Mucosa of rectum (tissue), 2 donors: ENCODE results near the gene TNNC1.
A peak's percentile ranks its signal among the peaks of the same experiment; 100 is the strongest.

Experiments
- H3K27ac ChIP-seq, 2 donors: one replicate each; pipeline ENCODE4 v1.7.0; 2013; ENCODE audit warnings: inconsistent platforms in 2 of 2, low read depth in 2 of 2, low read length in 2 of 2
- H3K27me3 ChIP-seq, 2 donors: one replicate each; pipeline ENCODE4 v1.7.0; 2013; ENCODE audit warnings: low read length in 2 of 2; ENCODE audit not compliant: control insufficient read depth in 2 of 2, insufficient read depth in 2 of 2
- H3K36me3 ChIP-seq, 2 donors: one replicate each; pipeline ENCODE4 v1.7.0; 2013; ENCODE audit warnings: low read length in 2 of 2; ENCODE audit not compliant: control insufficient read depth in 2 of 2, insufficient read depth in 2 of 2
- H3K4me1 ChIP-seq, 2 donors: one replicate each; pipeline ENCODE4 v1.7.0; 2013; ENCODE audit warnings: low read length in 2 of 2, mild to moderate bottlenecking in 1 of 2; ENCODE audit not compliant: control insufficient read depth in 2 of 2, insufficient read depth in 2 of 2
- H3K4me3 ChIP-seq, 2 donors: one replicate each; pipeline ENCODE4 v1.7.0; 2013; ENCODE audit warnings: low read length in 2 of 2
- H3K9ac ChIP-seq, 2 donors: one replicate each; pipeline ENCODE4 v1.7.0; 2013; ENCODE audit warnings: low read length in 2 of 2, low read depth in 1 of 2, mild to moderate bottlenecking in 1 of 2
- H3K9me3 ChIP-seq, 2 donors: one replicate each; pipeline ENCODE4 v1.7.0; 2013; ENCODE audit warnings: low read length in 2 of 2; ENCODE audit not compliant: control insufficient read depth in 2 of 2
- donor health status: healthy.
- donor health status: Normal muscosa, but diverticular disease.

TNNC1 gene

GRCh38 chr3:52451237-52452083, 2.4 kb downstream of the TNNC1 start:
- Histone ChIP-seq H3K9me3 (no peaks in the 10 kb centered on the region), H3K4me1 (peaks cover 13 to 14% of the 10 kb centered on the region in 2 donors), H3K4me3 (no peak overlapping the region), H3K27me3 (no peaks in the 10 kb centered on the region), H3K9ac (no peak overlapping the region), H3K36me3 (no peaks in the 10 kb centered on the region), H3K27ac (no peak overlapping the region)

- H3K36me3 ChIP-seq, result no peaks in the 10 kb centered on the region
- no peak overlapping the region for H3K4me3 ChIP-seq
- H3K27me3 ChIP-seq, result no peaks in the 10 kb centered on the region
- H3K9ac ChIP-seq, result no peak overlapping the region
- H3K27ac ChIP-seq, result no peak overlapping the region
- H3K4me1 ChIP-seq, result peaks cover 8 to 11% of the 10 kb centered on the region in 2 donors
- H3K9me3 ChIP-seq, result no peaks in the 10 kb centered on the region
Measured at GRCh38 chr3:52450489-52451236, 3.2 kb downstream of the TNNC1 start.

- H3K4me3 ChIP-seq, result no peak overlapping the region
- H3K9me3 ChIP-seq, result no peaks in the 10 kb centered on the region
- peaks cover 2 to 4% of the 10 kb centered on the region in 2 donors for H3K4me1 ChIP-seq
- no peaks in the 10 kb centered on the region for H3K36me3 ChIP-seq
- no peak overlapping the region for H3K9ac ChIP-seq
- H3K27ac ChIP-seq, result no peak overlapping the region
- H3K27me3 ChIP-seq, result no peaks in the 10 kb centered on the region
Measured at GRCh38 chr3:52447512-52448355, 6.1 kb downstream of the TNNC1 start.

GRCh38 chr3:52446631-52447511, 7.0 kb downstream of the TNNC1 start:
- Histone ChIP-seq H3K36me3 (no peaks in the 10 kb centered on the region), H3K9ac (no peak overlapping the region), H3K4me1 (peaks cover 2 to 4% of the 10 kb centered on the region in 2 donors), H3K27me3 (no peaks in the 10 kb centered on the region), H3K4me3 (no peak overlapping the region), H3K9me3 (no peaks in the 10 kb centered on the region), H3K27ac (no peak overlapping the region)

- H3K27ac ChIP-seq, result no peak overlapping the region
- no peaks in the 10 kb centered on the region for H3K9me3 ChIP-seq
- peaks cover 2 to 4% of the 10 kb centered on the region in 2 donors for H3K4me1 ChIP-seq
- no peaks in the 10 kb centered on the region for H3K36me3 ChIP-seq
- H3K27me3 ChIP-seq, result no peaks in the 10 kb centered on the region
- H3K4me3 ChIP-seq, result no peak overlapping the region
- no peak overlapping the region for H3K9ac ChIP-seq
Measured at GRCh38 chr3:52446042-52446441, 7.8 kb downstream of the TNNC1 start.

GRCh38 chr3:52444860-52445793, 8.7 kb downstream of the TNNC1 start, which contains the start of gene SEMA3G:
Gene SEMA3G (minus strand): TSS chr3:52445103. CDS start chr3:52445027, 76 bp downstream.
- Histone ChIP-seq H3K27me3 (no peaks in the 10 kb centered on the region), H3K36me3 (no peaks in the 10 kb centered on the region), H3K4me1 (peaks cover 2 to 4% of the 10 kb centered on the region in 2 donors), H3K9ac (no peak within 1 kb of the TSS), H3K4me3 (peak within 1 kb of the TSS in 1 of 2 donors; percentile 7), H3K27ac (no peak within 1 kb of the TSS), H3K9me3 (no peaks in the 10 kb centered on the region)

- Histone ChIP-seq H3K27me3 (no peaks in the 10 kb centered on the region), H3K9me3 (no peaks in the 10 kb centered on the region), H3K36me3 (no peaks in the 10 kb centered on the region), H3K4me1 (peaks cover 2 to 4% of the 10 kb centered on the region in 2 donors), H3K27ac (no peak overlapping the region), H3K4me3 (peak overlapping the region in 1 of 2 donors; percentile 7), H3K9ac (no peak overlapping the region)
Measured at GRCh38 chr3:52443791-52444687, 9.8 kb downstream of the TNNC1 start.

- Histone ChIP-seq H3K27me3 (no peaks in the 10 kb centered on the region), H3K36me3 (no peaks in the 10 kb centered on the region), H3K27ac (no peak overlapping the region), H3K9ac (no peak overlapping the region), H3K4me1 (peaks cover 2 to 4% of the 10 kb centered on the region in 2 donors), H3K9me3 (no peaks in the 10 kb centered on the region), H3K4me3 (no peak overlapping the region)
Measured at GRCh38 chr3:52443268-52443610, 10.6 kb downstream of the TNNC1 start.
